AG08395 (cell line): ENCODE data around the gene COL6A2.
"Not testable (repeated sequence)": the region's sequence is repeated elsewhere in the genome, so short reads cannot be mapped to it uniquely, and the experiment has no call there.

ENCODE experiments used
- DNase-seq: peaks from one replicate; pipeline ENCODE4 v3.0.0; 2012; ENCODE audit warnings: mixed read lengths, low spot score

Gene COL6A2

GRCh38 chr21:46097336-46098293, at the start of gene COL6A2:
Gene COL6A2 (plus strand): TSS chr21:46098112.
- DNase-seq, result peak; percentile 80

- DNase-seq, result peak; percentile 87
These were observed 48.7 kb upstream of the COL6A2 start for GRCh38 chr21:46048926-46049889.

- no peak for DNase-seq
These were observed 47.8 kb upstream of the COL6A2 start for GRCh38 chr21:46049890-46050667.

DNA sequence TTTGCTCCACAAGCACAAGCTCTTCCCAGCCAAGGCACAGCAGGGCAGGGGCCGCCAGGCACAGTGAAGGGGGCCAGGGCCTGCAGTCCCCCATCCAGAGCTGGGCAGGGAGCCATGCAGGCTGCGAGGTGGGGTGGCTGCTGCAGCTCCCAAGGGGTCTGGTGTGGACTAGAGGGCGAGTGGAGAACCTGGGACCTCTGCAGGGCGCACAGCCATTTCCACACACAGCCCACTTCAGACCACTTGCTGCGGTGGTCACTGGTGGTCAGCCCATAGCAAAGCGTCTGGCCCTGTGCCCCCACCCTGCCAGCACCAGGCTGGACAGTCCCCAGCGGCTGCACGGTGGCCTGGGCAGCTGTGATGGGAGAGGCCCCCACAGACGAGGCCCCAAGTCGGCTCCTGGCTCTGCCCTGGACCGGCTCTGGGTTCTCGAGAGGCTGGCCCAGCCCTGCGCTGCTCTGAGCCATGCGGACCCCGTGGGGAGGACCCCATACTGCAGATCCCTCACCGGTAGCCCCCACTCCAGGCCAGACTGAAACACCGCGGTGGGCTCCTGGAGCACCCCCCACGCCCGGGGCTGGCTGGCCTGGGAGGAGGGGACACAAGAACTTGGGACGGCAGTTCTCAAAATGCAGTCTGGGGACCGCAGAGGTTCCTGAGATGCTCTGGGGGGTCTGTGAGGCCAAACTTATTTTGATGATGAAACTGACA, 47.1 kb upstream of the COL6A2 start:
- DNase-seq, result no peak

- no peak for DNase-seq
These were observed 46.5 kb upstream of the COL6A2 start for GRCh38 chr21:46051379-46051770.

DNA sequence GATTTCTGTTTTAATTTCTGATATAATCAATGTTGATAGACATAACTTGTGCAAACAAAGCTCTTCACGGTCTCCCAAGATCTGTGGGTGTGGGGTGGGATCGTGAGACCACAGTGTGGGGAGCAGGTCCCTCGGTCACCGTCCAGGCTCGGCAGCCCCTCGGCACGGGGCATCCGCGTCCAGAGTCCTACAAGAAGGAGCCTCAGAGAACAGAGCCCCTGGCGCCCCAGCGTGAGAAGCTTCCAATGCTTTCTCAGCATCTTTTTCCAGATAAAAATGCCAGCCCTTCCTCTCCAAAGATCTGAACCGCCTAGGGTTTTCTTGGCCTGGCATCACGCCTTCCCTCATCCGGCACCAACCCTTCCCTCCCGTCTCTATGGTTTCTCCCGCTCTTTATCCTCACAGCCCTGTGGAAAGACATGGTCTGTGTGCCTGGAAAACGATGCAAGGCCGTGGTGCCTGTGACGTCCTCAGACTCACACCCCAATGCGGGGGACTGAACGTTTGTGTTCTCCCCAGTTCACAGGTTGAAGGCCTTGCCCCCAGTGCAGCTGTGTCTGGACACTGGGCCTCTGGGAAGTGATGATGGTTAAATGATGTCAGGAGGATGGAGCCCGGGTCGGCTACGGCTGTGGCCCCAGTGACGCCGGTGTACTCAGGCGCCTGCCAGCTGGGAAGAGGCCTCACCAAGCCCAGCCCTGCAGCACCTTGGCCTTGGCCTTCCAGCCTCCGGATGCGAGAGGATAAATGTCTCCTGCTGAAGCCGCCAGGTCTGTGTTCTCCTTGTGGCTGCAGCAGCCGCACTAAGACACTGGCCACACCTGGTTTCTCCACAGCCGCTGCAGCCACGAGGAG, 45.9 kb upstream of the COL6A2 start:
- no peak for DNase-seq

DNA sequence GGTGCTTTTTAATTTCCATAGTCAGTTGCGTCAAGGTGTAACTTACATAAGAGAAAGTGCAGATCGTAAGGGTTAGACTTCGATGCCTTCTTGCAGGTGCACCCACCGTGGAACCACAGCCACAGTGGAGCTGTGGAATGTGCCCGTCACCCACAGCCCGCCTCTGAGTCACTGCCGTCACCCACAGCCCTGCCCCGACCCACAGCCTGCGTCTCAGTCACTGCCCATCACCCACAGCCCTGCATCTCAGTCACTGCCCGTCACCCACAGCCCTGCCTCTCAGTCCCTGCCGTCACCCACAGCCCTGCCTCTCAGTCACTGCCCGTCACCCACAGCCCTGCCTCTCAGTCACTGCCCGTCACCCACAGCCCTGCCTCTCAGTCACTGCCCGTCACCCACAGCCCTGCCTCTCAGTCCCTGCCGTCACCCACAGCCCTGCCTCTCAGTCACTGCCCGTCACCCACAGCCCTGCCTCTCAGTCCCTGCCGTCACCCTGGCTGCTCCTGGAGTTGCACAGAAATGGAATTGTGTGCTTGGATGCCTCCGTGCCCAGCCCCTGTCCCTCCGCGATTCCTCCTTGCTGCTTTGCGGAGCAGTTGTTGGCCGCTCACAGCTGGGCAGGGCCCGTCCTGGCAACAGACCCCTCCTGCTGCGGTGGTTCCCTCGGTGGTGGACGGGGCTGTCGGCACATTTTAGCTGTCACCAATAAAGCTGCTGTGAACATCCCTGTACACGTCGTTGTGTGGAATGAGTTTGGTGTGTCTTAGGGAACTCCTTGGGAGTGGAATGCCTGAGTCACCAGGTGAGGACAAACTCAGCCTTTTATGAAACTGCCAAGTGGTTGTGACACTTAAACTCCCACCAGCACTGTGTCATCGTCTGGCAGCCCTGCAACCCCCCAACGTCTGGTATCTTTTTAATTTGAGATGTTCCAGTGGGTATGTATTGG, 44.9 kb upstream of the COL6A2 start:
- peak; percentile 68 for DNase-seq

DNA sequence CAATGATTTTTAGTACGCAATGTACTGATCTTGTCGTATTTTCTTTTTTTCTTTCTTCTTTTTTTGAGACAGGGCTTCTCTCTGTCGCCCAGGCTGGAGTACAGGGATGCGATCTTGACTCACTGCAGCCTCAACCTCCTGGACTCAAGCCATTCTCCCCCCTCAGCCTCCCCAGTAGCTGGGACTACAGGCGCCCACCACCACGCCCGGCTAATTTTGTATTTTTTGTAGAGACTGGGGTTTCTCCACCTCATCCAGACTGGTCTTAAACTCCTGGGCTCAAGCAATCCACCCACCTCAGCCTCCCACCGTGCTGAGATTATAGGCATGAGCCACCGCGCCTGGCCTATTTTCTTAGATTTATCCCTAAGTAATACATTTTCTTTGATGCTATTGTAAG, 43.9 kb upstream of the COL6A2 start:
- no peak for DNase-seq

GRCh38 chr21:46054451-46054881, 43.4 kb upstream of the COL6A2 start:
- peak; percentile 22 for DNase-seq

- no peak for DNase-seq
These were observed 42.0 kb upstream of the COL6A2 start for GRCh38 chr21:46055863-46056281.

GRCh38 chr21:46056450-46056903, 41.4 kb upstream of the COL6A2 start:
- peak; percentile 76 for DNase-seq

DNA sequence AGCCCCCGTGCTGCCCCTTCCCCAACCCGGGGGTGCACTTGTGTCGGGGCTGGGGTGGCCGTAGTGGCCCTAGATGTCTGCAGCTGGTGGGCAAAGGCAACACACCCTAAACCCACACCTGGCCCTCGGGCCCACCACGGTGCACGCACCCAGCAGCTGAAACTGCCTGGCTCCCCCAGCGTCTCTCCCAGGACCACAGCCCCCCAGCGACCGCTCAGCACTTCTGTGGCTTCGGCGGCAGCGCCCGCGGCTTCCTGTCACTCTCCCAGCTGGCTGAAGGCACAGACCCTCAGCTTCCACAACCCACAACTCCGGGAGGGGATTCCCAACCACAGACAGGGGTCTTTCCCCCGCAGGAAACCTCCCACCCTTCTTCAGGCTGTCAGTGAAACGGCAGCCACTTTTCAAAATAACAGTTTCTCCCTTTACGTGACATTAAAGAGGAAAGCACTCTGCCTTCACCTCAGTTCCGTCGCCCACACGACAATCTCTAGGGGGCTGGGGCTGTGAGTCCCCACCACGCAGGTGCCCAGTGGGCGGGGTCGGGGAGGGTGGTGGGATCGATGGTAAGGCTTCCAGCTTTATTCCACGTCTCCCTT, 40.7 kb upstream of the COL6A2 start:
- DNase-seq, result no peak

GRCh38 chr21:46057710-46058241, 40.1 kb upstream of the COL6A2 start:
- no peak for DNase-seq

DNA sequence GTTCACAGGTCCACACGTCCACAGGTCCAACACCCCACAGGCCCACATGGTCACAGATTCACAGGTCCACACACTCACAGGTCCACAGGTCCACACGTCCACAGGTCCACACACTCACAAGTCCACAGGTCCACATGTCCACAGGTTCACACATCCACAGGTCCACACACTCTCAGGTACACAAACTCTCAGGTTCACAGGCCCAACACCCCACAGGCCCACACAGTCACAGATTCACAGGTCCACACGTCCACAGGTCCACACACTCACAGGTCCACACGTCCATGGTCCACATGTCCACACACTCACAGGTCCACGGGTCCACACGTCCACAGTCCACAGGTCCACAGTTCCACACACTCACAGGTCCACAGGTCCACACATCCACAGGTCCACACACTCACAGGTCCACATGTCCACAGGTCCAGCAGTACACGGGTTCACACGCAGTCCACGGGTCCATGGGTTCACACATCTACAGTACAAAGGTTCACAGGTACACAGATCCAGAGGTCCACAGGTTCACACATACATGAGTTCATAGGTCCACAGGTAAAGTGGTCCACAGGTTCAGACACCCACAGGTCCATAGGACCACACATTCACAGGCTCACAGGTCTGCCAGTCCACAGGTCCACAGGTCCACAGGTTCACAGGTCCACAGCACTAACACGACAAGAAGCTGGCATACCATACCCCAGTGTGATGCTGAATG, 39.3 kb upstream of the COL6A2 start:
- DNase-seq, result no peak

- DNase-seq, result no peak
These were observed 38.7 kb upstream of the COL6A2 start for GRCh38 chr21:46059195-46059594.

GRCh38 chr21:46059711-46060455, 38.0 kb upstream of the COL6A2 start:
- DNase-seq, result not testable (repeated sequence)

DNA sequence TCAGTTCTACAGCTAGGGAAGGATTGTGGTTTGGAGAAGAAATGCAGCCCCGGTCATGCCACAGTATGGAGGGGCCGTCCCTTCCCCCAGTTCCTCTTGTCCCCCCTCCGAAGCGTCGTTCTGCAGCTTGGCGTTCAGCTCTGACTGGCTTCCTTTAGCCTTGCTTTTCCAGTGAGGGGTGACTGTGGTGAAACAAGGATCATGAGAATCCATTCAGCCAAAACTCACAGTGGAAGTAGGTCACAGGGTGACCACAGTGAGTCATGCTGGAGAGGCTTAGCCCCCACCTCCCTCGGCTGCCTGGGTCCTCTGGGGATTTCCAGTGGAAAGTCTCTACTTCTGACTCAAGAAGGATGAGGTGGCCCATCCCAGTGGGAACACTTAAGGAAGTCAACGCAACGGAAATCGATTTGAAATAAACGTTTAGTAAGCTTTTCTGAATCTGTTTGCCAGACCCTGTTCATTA, 37.3 kb upstream of the COL6A2 start:
- peak; percentile 93 for DNase-seq
